Esophagus muscularis mucosa (tissue), 4 donors: Measurements from ENCODE around the gene ETFA. TPM values are rescaled to one million over a fixed set of nuclear protein-coding genes. Genes with fewer than 3 reads are reported as not detected.

Experiments
- DNase-seq: peaks from one replicate; pipeline ENCODE4 v3.0.0-alpha.2; 2017; ENCODE audit errors: extremely low spot score
- H3K27ac ChIP-seq, 4 donors: fragments of 200-600 bp; sonication (generic); replicated peaks in 1 of 4; 1 replicate in 3 of 4; 2 replicates in 1 of 4; pipeline ENCODE4 v1.5.1; 2016 to 2019; ENCODE audit warnings: mild to moderate bottlenecking in 1 of 4
- H3K27me3 ChIP-seq, 4 donors: fragments of 200-600 bp; sonication (generic); one replicate each; pipeline versions ENCODE4 v1.5.1 to v1.6.0; 2016 to 2019
- H3K36me3 ChIP-seq, 4 donors: fragments of 200-600 bp; sonication (generic); one replicate each; pipeline ENCODE4 v1.5.1; 2016 to 2019
- H3K4me1 ChIP-seq, 4 donors: fragments of 200-600 bp; sonication (generic); one replicate each; pipeline ENCODE4 v1.5.1; 2016 to 2019
- H3K4me3 ChIP-seq, 4 donors: fragments of 200-600 bp; sonication (generic); 1 replicate in 2 of 4; 2 replicates in 2 of 4; pipeline ENCODE4 v1.5.1; 2016 to 2019; ENCODE audit warnings: mild to moderate bottlenecking in 4 of 4, moderate library complexity in 1 of 4
- H3K9me3 ChIP-seq, 4 donors: fragments of 200-600 bp; sonication (generic); 1 replicate in 3 of 4; 2 replicates in 1 of 4; pipeline ENCODE4 v1.5.1; 2016 to 2019
- EP300 ChIP-seq: sonication (generic); formaldehyde crosslinking; IDR thresholded peaks from one replicate; pipeline ENCODE4 v1.6.1; 2017; ENCODE audit warnings: antibody characterized with exemption
- POLR2A ChIP-seq: fragments of 450-650 bp; IDR thresholded peaks from one replicate; pipeline ENCODE4 v1.6.1; 2017; ENCODE audit warnings: antibody characterized with exemption, moderate library complexity, mild to moderate bottlenecking, low read depth
- POLR2AphosphoS5 ChIP-seq, 2 donors: sonication (generic); formaldehyde crosslinking; IDR thresholded peaks; one replicate each; pipeline ENCODE4 v1.6.1; 2017; ENCODE audit warnings: antibody characterized with exemption in 2 of 2
- WGBS: methylation state at CpG from one replicate; pipeline ENCODE4 v1.1.5; 2018; 5-methylcytosine and 5-hydroxymethylcytosine counted together
- intact Hi-C: fragments of 100-400 bp; cut with DNase I; formaldehyde crosslinking; loops from one replicate; pipeline ENCODE4 v1.15.1; 2023
- total RNA-seq, 4 donors: library from RNA; depleted of rRNA; stranded (reverse); fragments of >200 nt; gene quantifications; one replicate each; pipeline versions ENCODE4 v1.1.0 to v1.2.1, GENCODE V29; 2016
- TF ChIP-seq, protein P1 (sequence below), 3 experiments: fragments of 200-600 bp in 2 of 3; fragments of 450-650 bp in 1 of 3; sonication (generic) in 2 of 3; IDR thresholded peaks; one replicate each; pipeline ENCODE4 v1.5.1; 2017 to 2019; ENCODE audit warnings: antibody characterized with exemption in 3 of 3, mild to moderate bottlenecking in 2 of 3, moderate library complexity in 1 of 3

The ETFA gene
- total RNA-seq, 4 donors from 2014 or later: 98.7 to 137 (median 130) TPM

GRCh38 chr15:76169018-76169417 is 142.3 kb downstream of the ETFA start:
- TF ChIP-seq POLR2AphosphoS5 (IDR thresholded peaks at IDR 0.05): no peak
- TF ChIP-seq, protein P1, sequence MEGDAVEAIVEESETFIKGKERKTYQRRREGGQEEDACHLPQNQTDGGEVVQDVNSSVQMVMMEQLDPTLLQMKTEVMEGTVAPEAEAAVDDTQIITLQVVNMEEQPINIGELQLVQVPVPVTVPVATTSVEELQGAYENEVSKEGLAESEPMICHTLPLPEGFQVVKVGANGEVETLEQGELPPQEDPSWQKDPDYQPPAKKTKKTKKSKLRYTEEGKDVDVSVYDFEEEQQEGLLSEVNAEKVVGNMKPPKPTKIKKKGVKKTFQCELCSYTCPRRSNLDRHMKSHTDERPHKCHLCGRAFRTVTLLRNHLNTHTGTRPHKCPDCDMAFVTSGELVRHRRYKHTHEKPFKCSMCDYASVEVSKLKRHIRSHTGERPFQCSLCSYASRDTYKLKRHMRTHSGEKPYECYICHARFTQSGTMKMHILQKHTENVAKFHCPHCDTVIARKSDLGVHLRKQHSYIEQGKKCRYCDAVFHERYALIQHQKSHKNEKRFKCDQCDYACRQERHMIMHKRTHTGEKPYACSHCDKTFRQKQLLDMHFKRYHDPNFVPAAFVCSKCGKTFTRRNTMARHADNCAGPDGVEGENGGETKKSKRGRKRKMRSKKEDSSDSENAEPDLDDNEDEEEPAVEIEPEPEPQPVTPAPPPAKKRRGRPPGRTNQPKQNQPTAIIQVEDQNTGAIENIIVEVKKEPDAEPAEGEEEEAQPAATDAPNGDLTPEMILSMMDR (IDR thresholded peaks at IDR 0.05): no peak
- no peak for TF ChIP-seq POLR2A
- TF ChIP-seq EP300: no peak
- peaks cover 0 to 10% (median 0%) of the 10 kb centered on the region in 4 donors for H3K27me3 ChIP-seq
- H3K9me3 ChIP-seq: no peaks in the 10 kb centered on the region
- 85% methylated on average over 4 of the region's 4 CpGs for WGBS
- peaks cover 0 to 28% (median 9%) of the 10 kb centered on the region in 4 donors for H3K4me1 ChIP-seq
- intact Hi-C loops: no loop called here
- H3K4me3 ChIP-seq: no peak overlapping the region
- peak overlapping the region in 2 of 4 donors; percentile 49 to 68 for H3K27ac ChIP-seq
- DNase-seq: no peak
- H3K36me3 ChIP-seq: no peaks in the 10 kb centered on the region

DNA sequence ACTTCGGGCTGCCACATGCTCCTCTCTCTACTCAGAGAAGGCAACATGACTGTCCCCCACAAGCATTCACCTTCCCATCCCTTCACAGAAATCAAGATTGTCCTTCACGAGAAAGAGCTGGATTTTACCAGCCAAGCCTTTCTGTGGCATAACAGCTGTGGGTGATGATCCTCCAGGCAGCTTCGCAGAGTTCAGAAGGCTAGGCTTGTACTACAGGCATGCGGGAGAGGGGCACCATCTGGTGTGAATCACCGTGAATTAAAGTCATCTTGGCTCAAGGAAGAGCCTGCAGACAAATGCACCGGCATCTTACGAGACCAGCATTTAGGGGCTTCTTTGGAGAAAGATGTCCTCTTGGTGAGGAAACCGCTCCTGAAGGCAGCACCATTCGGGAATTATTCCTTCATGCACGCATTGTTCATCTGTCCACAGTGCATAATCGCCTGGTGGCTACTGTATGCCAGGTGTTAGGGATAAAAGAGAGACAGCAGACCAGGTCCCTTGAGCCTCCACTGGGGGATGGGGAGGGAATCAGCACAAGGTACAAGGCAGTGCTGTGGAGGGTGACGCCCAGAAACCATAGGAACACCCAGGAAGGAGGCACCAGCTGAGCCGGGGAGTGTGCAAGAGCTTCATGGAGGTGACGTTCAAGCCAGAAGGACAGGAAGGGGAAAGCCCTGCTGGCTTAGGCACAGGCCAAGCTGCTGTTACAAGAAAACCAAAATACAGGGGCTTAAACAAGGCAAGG is 142.9 kb downstream of the ETFA start:
- 85% methylated on average over 13 of the region's 14 CpGs for WGBS
- H3K36me3 ChIP-seq: no peaks in the 10 kb centered on the region
- TF ChIP-seq POLR2AphosphoS5 (IDR thresholded peaks at IDR 0.05) (no peak), EP300 (no peak), POLR2A (no peak)
- TF ChIP-seq, protein P1 (IDR thresholded peaks at IDR 0.05): no peak
- DNase-seq: no peak
- peaks cover 0 to 34% (median 13%) of the 10 kb centered on the region in 4 donors for H3K4me1 ChIP-seq
- no peaks in the 10 kb centered on the region for H3K9me3 ChIP-seq
- intact Hi-C loops: no loop called here
- H3K27me3 ChIP-seq: peaks cover 0 to 10% (median 0%) of the 10 kb centered on the region in 4 donors
- H3K27ac ChIP-seq: no peak overlapping the region
- no peak overlapping the region for H3K4me3 ChIP-seq

- 92% methylated on average over 12 of the region's 15 CpGs for WGBS
- TF ChIP-seq POLR2AphosphoS5 (IDR thresholded peaks at IDR 0.05): no peak
- no peak for TF ChIP-seq EP300
- TF ChIP-seq, protein P1 (IDR thresholded peaks at IDR 0.05): no peak
- TF ChIP-seq POLR2A: no peak
- intact Hi-C loops: no loop called here
Observed at GRCh38 chr15:76165951-76166350, 145.3 kb downstream of the ETFA start.

More at GRCh38 chr15:76165951-76166350, 145.3 kb downstream of the ETFA start:
- Histone ChIP-seq H3K36me3 (no peaks in the 10 kb centered on the region), H3K27me3 (no peaks in the 10 kb centered on the region), H3K9me3 (no peaks in the 10 kb centered on the region), H3K27ac (no peak overlapping the region), H3K4me1 (peaks cover 8 to 49% (median 25%) of the 10 kb centered on the region in 4 donors), H3K4me3 (no peak overlapping the region)
- DNase-seq: no peak

Other genes starting within 250 kb of the ETFA start
- 1 to 10 TPM; 1.8 to 5.1 (median 4.2) TPM for gene ISL2, start 25.3 kb upstream of the ETFA start, total RNA-seq